ENCODE measurements around the gene RYR1.

DNA sequence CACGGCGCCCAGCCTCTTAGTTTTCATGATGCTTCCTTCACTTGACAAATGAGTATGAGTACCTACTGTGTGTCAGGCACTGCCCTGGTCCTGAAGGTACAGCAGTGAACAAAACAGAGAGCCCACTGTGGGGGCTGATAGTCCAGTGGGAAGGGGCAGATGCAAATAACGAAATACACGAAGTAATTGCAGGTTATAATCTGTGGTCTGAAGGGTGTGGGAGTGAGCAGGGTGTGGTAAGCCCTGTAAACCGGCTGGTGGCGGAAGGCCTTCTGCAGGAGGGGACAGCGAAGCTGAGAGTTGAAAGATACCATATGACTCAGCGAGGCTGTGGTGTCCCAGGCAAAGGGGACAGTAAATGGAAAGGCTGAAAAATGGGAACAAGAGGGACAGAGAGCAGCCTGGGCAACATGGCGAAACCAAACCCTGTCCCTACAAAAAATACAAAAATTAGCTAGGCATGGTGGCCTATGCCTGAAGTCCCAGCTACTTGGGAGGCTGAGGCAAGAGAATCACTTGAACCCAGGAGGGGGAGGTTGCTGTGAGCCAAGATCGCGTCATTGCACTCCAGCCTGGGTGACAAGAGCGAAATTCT lies 123.8 kb downstream of the RYR1 start:
- TF ChIP-seq, protein P1, sequence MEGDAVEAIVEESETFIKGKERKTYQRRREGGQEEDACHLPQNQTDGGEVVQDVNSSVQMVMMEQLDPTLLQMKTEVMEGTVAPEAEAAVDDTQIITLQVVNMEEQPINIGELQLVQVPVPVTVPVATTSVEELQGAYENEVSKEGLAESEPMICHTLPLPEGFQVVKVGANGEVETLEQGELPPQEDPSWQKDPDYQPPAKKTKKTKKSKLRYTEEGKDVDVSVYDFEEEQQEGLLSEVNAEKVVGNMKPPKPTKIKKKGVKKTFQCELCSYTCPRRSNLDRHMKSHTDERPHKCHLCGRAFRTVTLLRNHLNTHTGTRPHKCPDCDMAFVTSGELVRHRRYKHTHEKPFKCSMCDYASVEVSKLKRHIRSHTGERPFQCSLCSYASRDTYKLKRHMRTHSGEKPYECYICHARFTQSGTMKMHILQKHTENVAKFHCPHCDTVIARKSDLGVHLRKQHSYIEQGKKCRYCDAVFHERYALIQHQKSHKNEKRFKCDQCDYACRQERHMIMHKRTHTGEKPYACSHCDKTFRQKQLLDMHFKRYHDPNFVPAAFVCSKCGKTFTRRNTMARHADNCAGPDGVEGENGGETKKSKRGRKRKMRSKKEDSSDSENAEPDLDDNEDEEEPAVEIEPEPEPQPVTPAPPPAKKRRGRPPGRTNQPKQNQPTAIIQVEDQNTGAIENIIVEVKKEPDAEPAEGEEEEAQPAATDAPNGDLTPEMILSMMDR (IDR thresholded peaks at IDR 0.05) = no peak
- TF ChIP-seq POLR2A (IDR thresholded peaks at IDR 0.05) = no peak
